ENCODE measurements around the gene RNF26. TPM values are rescaled to one million over a fixed set of nuclear protein-coding genes. Genes with fewer than 3 reads are reported as not detected.

Gene RNF26
- total and polyA plus RNA-seq, 9 donors, result 7.0 to 25.8 (median 19.7) TPM

- Histone ChIP-seq H3K4me3 (no peak overlapping the region), H3K27me3 (no peaks in the 10 kb centered on the region), H3K27ac (peak overlapping the region in 1 of 2 donors; percentile 36), H3K9me3 (no peaks in the 10 kb centered on the region), H3K36me3 (no peaks in the 10 kb centered on the region), H3K4me1 (ENCODE audit: insufficient read depth) (peaks cover 19% of the 10 kb centered on the region)
- intact Hi-C loops (cut with DNase I), result no loop called here
- TF ChIP-seq CTCF (IDR thresholded peaks at IDR 0.05) (no peak), POLR2A (IDR thresholded peaks at IDR 0.05) (no peak), EP300 (IDR thresholded peaks at IDR 0.05) (no peak)
- WGBS, 3 donors, result 66 to 78% (median 73%) methylated on average over 9 of the region's 9 CpGs
- peak in 1 of 5 donors; percentile 30 for DNase-seq
Observed at GRCh38 chr11:119367661-119368120, 33.4 kb downstream of the RNF26 start.

GRCh38 chr11:119368121-119369034 is 34.1 kb downstream of the RNF26 start:
- intact Hi-C loops (cut with DNase I), result no loop called here

GRCh38 chr11:119369132-119369925 is 35.0 kb downstream of the RNF26 start:
- Histone ChIP-seq H3K4me1 (ENCODE audit: insufficient read depth) (peaks cover 18% of the 10 kb centered on the region), H3K27me3 (no peaks in the 10 kb centered on the region), H3K27ac (peak overlapping the region; percentile 25 to 36), H3K4me3 (no peak overlapping the region), H3K9me3 (no peaks in the 10 kb centered on the region), H3K36me3 (no peaks in the 10 kb centered on the region)
- WGBS, 3 donors, result 67 to 74% (median 74%) methylated on average over 13 of the region's 13 CpGs
- intact Hi-C loops (cut with DNase I), result no loop called here
- DNase-seq, result peak in 1 of 5 donors; percentile 22
- no peak for TF ChIP-seq EP300 (IDR thresholded peaks at IDR 0.05)
- TF ChIP-seq CTCF (IDR thresholded peaks at IDR 0.05), result no peak
- no peak for TF ChIP-seq POLR2A (IDR thresholded peaks at IDR 0.05)

More at GRCh38 chr11:119368121-119369034, 34.1 kb downstream of the RNF26 start:
- Histone ChIP-seq H3K27ac (peak overlapping the region; percentile 25 to 36), H3K27me3 (no peaks in the 10 kb centered on the region), H3K9me3 (no peaks in the 10 kb centered on the region), H3K4me3 (no peak overlapping the region), H3K4me1 (ENCODE audit: insufficient read depth) (peaks cover 19% of the 10 kb centered on the region), H3K36me3 (no peaks in the 10 kb centered on the region)
- DNase-seq, result peak; percentile 53 to 76 (median 70)
- TF ChIP-seq EP300 (IDR thresholded peaks at IDR 0.05), result no peak
- no peak for TF ChIP-seq CTCF (IDR thresholded peaks at IDR 0.05)
- no peak for TF ChIP-seq POLR2A (IDR thresholded peaks at IDR 0.05)
- 44 to 57% (median 53%) methylated on average over 17 of the region's 17 CpGs for WGBS, 3 donors

- Histone ChIP-seq H3K4me1 (ENCODE audit: insufficient read depth) (peaks cover 12% of the 10 kb centered on the region), H3K27me3 (no peaks in the 10 kb centered on the region), H3K27ac (no peak overlapping the region), H3K9me3 (no peaks in the 10 kb centered on the region), H3K36me3 (no peaks in the 10 kb centered on the region), H3K4me3 (no peak overlapping the region)
- TF ChIP-seq EP300 (IDR thresholded peaks at IDR 0.05) (no peak), POLR2A (IDR thresholded peaks at IDR 0.05) (no peak), CTCF (IDR thresholded peaks at IDR 0.05) (no peak)
- 70 to 78% (median 75%) methylated on average over 8 of the region's 8 CpGs for WGBS, 3 donors
- DNase-seq, result peak in 2 of 5 donors; percentile 19 to 40
- intact Hi-C loops (cut with DNase I), result no loop called here
Observed at GRCh38 chr11:119370486-119371046, 36.2 kb downstream of the RNF26 start.
